ENCODE data around the gene VPS4B.

DNA sequence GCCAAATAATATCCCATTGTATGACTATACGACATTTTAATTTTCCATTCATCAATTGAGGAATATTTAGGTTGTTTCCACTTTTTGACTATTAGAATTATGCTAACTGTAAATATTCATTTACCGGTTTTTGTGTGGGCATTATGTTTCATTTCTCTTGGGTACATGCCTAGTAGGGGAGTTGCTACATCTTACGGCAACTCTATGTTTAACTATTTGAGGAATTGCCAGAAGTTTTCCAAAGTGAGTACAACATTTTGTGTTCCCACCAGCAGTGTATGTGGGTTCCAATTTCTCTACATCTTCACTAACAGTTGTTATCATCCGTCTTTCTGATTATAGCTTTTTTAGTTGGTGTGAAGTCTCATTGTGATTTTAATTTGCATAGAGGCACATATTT is 53.7 kb downstream of the VPS4B start:
- TF ChIP-seq, protein P1, sequence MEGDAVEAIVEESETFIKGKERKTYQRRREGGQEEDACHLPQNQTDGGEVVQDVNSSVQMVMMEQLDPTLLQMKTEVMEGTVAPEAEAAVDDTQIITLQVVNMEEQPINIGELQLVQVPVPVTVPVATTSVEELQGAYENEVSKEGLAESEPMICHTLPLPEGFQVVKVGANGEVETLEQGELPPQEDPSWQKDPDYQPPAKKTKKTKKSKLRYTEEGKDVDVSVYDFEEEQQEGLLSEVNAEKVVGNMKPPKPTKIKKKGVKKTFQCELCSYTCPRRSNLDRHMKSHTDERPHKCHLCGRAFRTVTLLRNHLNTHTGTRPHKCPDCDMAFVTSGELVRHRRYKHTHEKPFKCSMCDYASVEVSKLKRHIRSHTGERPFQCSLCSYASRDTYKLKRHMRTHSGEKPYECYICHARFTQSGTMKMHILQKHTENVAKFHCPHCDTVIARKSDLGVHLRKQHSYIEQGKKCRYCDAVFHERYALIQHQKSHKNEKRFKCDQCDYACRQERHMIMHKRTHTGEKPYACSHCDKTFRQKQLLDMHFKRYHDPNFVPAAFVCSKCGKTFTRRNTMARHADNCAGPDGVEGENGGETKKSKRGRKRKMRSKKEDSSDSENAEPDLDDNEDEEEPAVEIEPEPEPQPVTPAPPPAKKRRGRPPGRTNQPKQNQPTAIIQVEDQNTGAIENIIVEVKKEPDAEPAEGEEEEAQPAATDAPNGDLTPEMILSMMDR (IDR thresholded peaks at IDR 0.05): no peak
- no peak for TF ChIP-seq POLR2A (IDR thresholded peaks at IDR 0.05)

All from breast epithelium (tissue), 3 donors.